Smooth muscle cell (in vitro differentiated cells): ENCODE data around the gene SPDYC. TPM values are rescaled to one million over a fixed set of nuclear protein-coding genes. Genes with fewer than 3 reads are reported as not detected.

Experiments used
- DNase-seq: peaks from one replicate; lab custom pipeline; 2025; ENCODE audit not compliant: unreplicated experiment; lab: John Stamatoyannopoulos, UW
- H2AFZ ChIP-seq: fragments of 200-600 bp; sonication (generic); 2 replicates; pipeline ENCODE4 v1.6.0; 2016; ENCODE audit warnings: antibody characterized with exemption, low read depth, mild to moderate bottlenecking
- H3F3A ChIP-seq: fragments of 200-600 bp; sonication (generic); 2 replicates; pipeline ENCODE4 v1.6.0; 2017; ENCODE audit warnings: antibody characterized with exemption, low read depth
- H3K27ac ChIP-seq: fragments of 200-600 bp; sonication (generic); 2 replicates; pipeline ENCODE4 v1.5.1; 2016; ENCODE audit warnings: low read depth, mild to moderate bottlenecking
- H3K27me3 ChIP-seq: fragments of 200-600 bp; sonication (generic); 2 replicates; pipeline ENCODE4 v1.6.1; 2016; ENCODE audit warnings: low read depth, mild to moderate bottlenecking
- H3K36me3 ChIP-seq: fragments of 200-600 bp; sonication (generic); 2 replicates; pipeline ENCODE4 v1.5.1; 2016; ENCODE audit warnings: low read depth
- H3K4me1 ChIP-seq: fragments of 200-600 bp; sonication (generic); 2 replicates; pipeline ENCODE4 v1.5.1; 2016; ENCODE audit warnings: low read depth
- H3K4me2 ChIP-seq: fragments of 200-600 bp; sonication (generic); 2 replicates; pipeline ENCODE4 v1.6.0; 2016; ENCODE audit warnings: mild to moderate bottlenecking
- H3K4me3 ChIP-seq: fragments of 200-600 bp; sonication (generic); 2 replicates; pipeline ENCODE4 v1.5.1; 2016; ENCODE audit warnings: mild to moderate bottlenecking
- H3K79me2 ChIP-seq: fragments of 200-600 bp; sonication (generic); 2 replicates; pipeline ENCODE4 v1.6.0; 2016; ENCODE audit warnings: low read depth, mild to moderate bottlenecking
- H3K9ac ChIP-seq: fragments of 200-600 bp; sonication (generic); 2 replicates; pipeline ENCODE4 v1.6.0; 2016; ENCODE audit warnings: low read depth
- H3K9me3 ChIP-seq: fragments of 200-600 bp; sonication (generic); replicated peaks from 2 replicates; pipeline ENCODE4 v1.5.1; 2016; ENCODE audit warnings: low read depth
- H4K20me1 ChIP-seq: fragments of 200-600 bp; sonication (generic); 2 replicates; pipeline ENCODE4 v1.6.0; 2016; ENCODE audit warnings: low read depth
- CTCF ChIP-seq: fragments of 200-600 bp; sonication (generic); IDR thresholded peaks from 2 replicates; pipeline ENCODE4 v1.5.1; 2017; ENCODE audit warnings: borderline replicate concordance, mild to moderate bottlenecking, antibody characterized with exemption; ENCODE audit not compliant: insufficient read depth, poor library complexity, severe bottlenecking
- WGBS: methylation state at CpG from one replicate; pipeline ENCODE4 v1.1.7; 2016; ENCODE audit warnings: low lambda C conversion rate; 5-methylcytosine and 5-hydroxymethylcytosine counted together
- polyA plus RNA-seq: library from polyadenylated mRNA; unstranded; fragments of >200 nt; fragmentation: Nextera tagmentation; extraction: Ambion mirVana; gene quantifications from 2 replicates; pipeline ENCODE4 v1.2.1, GENCODE V29; 2016
- total RNA-seq: library from RNA; depleted of rRNA; stranded (reverse); fragments of >200 nt; gene quantifications from 2 replicates; pipeline ENCODE4 v1.2.3, GENCODE V29; 2014

The SPDYC gene
- total and polyA plus RNA-seq, 2 experiments from 2014 or later: not detected

GRCh38 chr11:65208785-65209710 is 39.0 kb downstream of the SPDYC start:
- Histone ChIP-seq H3K4me1 (no peaks in the 10 kb centered on the region), H3K79me2 (no peaks in the 10 kb centered on the region), H3K9ac (no peak overlapping the region), H2AFZ (no peak overlapping the region), H4K20me1 (no peaks in the 10 kb centered on the region), H3K27ac (no peak overlapping the region), H3K27me3 (no peaks in the 10 kb centered on the region), H3K4me2 (no peak overlapping the region), H3K36me3 (no peaks in the 10 kb centered on the region), H3K9me3 (no peaks in the 10 kb centered on the region), H3K4me3 (no peak overlapping the region), H3F3A (no peaks in the 10 kb centered on the region)
- no peak for TF ChIP-seq CTCF
- 93% methylated on average over 13 of the region's 13 CpGs for WGBS
- no peak for DNase-seq

- Histone ChIP-seq H4K20me1 (no peaks in the 10 kb centered on the region), H3K4me2 (no peak overlapping the region), H3K79me2 (no peaks in the 10 kb centered on the region), H3F3A (no peaks in the 10 kb centered on the region), H2AFZ (no peak overlapping the region), H3K27me3 (no peaks in the 10 kb centered on the region), H3K27ac (no peak overlapping the region), H3K9me3 (no peaks in the 10 kb centered on the region), H3K4me3 (no peak overlapping the region), H3K9ac (no peak overlapping the region), H3K36me3 (no peaks in the 10 kb centered on the region), H3K4me1 (no peaks in the 10 kb centered on the region)
- WGBS: 91% methylated on average over 20 of the region's 20 CpGs
- no peak for DNase-seq
- no peak for TF ChIP-seq CTCF
Observed at GRCh38 chr11:65209711-65210360, 39.8 kb downstream of the SPDYC start.

GRCh38 chr11:65210361-65210731 is 40.3 kb downstream of the SPDYC start:
- Histone ChIP-seq H3K36me3 (no peaks in the 10 kb centered on the region), H3K27me3 (no peaks in the 10 kb centered on the region), H3K4me2 (no peak overlapping the region), H3F3A (no peaks in the 10 kb centered on the region), H3K9me3 (no peaks in the 10 kb centered on the region), H3K4me1 (no peaks in the 10 kb centered on the region), H3K27ac (no peak overlapping the region), H4K20me1 (no peaks in the 10 kb centered on the region), H3K4me3 (no peak overlapping the region), H3K79me2 (no peaks in the 10 kb centered on the region), H3K9ac (no peak overlapping the region), H2AFZ (no peak overlapping the region)
- DNase-seq: no peak
- no peak for TF ChIP-seq CTCF
- 97% methylated on average over 14 of the region's 14 CpGs for WGBS
